Stimulated activated CD8-positive, alpha-beta memory T cell treated with anti-CD3 and anti-CD28 coated beads, Interleukin-4, amount 100 ng/mL, for 48 hours (primary cell): Measurements from ENCODE around the gene OPCML.

ENCODE experiments used
- DNase-seq: peaks from one replicate; pipeline ENCODE4 v3.0.0-alpha.2; 2020

Gene OPCML

DNA sequence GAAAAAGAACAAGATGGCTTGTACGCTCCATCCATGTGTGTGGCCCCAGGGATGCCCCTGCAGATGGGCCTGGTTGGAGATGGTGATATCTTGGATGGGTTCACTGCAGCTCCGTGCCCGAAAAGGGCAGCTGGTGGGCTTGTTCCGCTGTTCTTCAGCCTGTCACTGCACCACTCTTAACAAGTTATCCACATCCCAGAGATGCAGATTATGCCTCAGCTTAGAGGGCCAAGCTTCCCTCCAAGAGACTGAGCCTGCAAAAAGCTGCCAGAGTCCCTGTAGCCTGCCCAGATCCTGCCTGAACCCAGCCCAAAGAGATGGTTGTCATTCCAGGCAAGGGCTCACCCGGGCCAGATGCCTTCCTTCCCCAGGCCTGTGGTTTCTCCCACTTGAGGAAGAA is 308.0 kb downstream of the OPCML start:
- DNase-seq = no peak

DNA sequence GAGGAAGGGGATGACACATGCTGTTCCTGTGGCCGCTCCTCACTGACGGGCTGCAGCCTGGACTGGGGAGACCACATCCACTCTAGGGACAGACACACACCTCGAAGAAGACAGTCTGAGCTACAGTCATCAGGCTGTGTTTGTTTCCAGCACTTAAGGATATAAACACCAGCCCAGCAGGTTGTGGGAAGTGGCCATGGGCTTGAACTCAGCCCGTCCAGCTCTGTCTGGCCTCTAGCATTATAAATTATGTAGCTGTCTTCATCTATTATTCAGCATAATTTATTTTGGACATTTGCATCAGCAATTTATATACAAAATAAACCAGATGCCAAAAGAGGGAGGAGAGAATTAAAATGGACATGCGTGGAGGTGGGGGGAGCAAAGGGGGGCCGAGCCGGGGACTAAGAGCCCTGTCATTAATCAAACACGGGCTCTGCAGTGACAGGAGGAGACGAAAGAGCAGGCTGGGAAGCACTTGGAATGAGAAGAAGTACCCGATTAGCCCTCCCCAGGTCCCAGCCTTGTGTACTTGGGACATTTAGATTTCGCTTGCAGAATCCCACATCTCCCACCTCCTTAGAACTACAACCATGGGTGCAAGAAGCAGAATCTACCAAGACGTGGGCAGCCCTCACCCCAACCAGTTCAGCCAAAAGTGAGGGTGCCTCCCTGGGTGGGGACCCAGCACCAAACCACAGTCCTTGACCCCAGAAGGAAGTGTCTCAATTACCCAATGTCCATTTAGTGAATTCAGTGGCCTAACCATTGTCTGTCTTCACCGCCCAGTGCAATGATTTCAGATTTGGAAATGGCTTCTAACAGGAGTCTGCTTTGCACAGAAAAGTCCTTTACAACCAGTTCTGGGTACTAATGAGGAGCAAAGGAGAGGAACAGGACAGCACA is 309.6 kb downstream of the OPCML start:
- DNase-seq = no peak

DNA sequence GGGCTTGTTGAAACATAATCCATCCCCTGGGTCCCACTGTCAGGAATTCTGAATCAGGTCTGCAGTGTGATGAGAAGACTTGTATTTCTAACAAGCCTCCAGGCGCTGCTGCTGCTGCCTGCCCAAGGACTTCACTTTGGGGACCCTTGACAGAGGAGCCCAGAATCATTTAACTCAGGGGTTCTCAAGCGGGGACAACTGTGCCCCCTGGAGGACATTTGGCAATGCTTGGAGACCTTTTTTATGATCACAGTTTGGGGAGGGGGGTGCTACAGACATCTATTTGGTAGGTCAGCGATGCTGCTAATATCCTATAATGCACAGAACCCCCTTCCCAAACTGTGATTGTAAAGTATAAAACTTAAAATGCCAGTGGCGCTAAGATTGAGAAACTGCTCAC is 312.8 kb downstream of the OPCML start:
- DNase-seq = no peak

DNA sequence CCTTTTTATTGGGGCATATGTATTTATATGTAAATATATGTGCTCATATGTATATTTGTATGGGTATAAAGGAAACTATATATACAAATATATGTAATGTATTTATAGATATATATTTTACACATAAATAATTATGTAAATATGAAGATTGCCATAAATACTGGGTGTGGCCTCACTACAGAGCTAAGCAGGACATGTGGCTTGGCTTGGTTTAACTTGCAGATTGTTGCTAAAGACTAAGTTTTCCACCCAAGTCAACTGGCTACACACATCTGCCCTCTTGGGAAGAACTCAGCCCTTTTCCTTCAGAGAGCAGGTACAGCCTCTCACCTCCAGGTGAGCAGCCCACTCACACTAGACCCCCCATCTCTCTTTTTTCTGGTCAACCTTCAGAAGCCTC is 315.5 kb downstream of the OPCML start:
- DNase-seq = no peak

DNA sequence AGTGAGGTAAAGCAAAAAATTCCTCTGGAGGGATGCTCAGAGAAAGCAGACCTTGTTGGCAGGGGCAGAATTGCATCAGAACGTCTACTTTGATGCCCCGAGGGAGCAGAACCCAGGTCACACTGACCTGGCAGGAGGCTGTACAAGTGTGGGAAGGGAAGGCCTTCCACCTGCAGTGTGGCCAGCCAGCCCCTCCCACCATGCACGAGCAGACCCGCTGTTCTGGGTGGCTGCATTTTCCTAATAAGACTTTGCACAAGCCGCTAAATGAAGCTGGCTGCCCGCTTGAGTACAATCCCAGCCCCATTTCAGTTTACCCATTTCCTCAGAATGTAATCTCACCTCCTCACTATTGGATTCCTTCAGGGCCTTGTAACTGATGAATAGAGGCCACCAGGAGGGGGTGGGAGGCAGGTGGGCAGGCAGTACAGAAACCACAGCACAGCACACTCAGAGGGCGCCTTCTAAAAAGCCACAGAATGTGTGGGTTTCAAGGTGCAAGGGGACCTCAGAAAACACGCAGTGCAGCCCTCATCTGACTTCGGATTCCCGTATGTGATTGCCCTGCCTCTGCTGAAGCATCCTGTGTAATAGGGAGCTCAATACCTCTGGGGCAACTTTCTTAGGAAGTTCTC is 316.6 kb downstream of the OPCML start:
- DNase-seq = no peak

DNA sequence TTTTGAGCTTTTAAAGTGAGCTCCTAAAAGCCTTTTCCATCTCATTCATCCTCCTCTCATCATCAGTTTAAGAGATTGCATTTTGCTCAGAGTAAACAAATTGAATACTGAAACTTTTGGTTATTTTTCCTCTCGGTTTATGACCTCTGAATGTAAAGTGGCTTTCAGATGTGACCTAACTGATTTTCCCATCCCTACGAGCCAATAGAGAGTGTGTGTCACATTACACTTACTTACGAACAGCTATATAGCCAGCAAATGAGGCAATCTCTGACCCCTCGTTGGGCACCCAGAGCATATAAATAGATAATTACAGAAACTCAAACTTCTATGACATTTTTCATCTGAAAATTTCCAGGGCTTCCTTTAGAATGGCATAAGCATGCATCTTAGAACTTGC is 317.7 kb downstream of the OPCML start:
- no peak for DNase-seq

DNA sequence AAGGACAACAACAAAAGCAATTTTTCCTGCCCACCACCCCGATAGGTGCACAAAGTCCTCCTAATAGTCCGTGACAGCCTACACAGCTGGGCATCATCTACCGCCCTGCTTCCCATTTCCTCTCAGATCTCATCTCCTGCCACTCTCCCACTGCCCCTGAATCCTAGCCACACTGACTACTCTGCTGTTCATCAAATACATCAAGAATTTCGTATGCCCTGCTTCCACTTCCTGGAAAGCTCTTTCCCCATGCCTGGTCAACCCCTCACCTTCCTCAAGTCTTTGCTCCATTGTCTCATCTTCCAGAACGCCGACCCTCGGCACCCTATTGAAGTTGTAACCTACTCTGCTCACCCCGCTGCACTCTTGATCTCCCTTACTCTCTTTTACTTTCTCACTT is 320.1 kb downstream of the OPCML start:
- no peak for DNase-seq

DNA sequence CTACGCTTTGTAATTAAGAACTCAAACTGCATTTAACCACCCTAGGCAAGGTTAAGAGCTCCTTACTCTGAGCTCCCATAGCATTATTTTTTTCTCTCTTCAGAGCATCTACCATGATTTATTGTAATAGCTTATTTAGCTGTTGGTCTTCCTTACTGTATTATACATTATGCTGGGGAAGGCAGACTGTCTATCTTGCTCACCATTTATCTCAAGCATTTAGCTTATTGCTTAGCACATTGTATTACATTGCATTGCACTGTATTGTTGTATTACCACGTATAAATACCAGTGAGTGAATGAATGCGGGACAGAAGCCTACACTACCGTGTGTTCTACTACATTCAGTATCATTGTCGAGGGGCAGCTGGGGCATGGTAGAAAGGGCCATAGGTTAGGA is 324.3 kb downstream of the OPCML start:
- no peak for DNase-seq

DNA sequence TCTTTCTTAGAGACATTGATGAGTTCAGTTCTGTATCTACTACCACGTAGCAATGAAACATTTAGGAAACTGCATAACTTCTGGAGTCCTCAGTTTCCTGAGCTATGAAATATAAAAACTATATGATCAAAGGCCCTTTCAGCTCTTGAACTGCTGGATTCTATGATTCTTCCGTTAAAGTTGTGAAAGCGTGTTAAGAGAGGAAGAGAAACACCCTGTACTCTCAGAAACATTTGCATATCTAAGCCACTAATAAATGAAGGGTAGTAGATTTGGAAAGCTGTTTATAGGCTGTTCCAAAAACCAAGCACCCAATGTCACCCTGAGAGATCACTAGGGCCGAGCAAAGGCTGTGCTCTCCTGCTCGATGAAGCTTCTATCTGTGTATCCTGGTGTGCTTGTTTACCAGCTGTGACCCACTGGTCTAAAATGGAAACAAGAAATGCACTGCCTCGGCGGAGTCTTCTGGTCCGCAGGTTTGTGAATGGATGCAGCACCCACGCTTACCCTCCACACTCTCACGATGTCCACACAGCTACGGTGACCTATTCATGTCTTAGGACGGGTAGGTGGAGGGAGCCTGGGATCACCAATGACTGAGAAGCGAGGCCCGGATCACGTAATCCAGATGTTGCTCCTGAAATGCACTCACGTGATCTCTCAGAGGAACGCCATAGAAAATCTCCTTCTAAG is 325.8 kb downstream of the OPCML start:
- DNase-seq = no peak

DNA sequence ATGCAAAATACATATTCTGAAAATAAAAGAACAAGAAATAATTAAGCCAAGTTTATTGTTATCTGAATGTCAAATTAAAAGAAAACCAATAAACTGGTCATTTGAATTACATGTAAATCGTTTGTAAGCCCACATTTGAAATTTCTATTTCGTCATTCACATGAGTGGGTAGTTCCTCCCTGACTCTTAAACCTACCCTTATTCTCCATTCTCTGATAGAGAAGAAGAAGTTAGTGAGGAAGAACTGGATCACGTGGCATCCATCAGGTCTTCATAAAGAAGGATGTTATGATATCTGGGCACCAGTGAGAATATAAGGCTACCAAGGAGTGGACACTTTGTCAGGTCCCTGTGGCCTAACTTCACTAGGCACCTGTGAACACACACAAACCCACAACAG is 328.1 kb downstream of the OPCML start:
- DNase-seq = no peak

DNA sequence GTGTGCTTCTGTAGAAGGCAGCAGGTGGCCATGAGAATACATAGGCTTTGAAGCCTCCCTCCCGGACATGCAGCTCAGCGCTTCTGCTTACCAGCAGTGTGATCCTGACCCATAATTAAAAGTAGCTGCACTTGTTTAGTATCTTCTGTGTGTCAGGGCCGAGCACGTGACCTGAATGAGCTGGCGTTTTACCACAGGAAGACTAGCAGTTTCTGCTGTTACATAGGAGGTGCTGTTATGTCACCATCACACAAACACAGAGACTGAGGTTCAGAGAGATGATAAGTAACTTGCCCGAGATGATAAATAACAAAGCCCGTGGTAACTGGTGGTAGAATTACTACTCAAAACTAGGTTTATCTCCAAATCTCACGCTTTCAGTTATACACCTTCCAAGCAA is 329.5 kb downstream of the OPCML start:
- DNase-seq = no peak

DNA sequence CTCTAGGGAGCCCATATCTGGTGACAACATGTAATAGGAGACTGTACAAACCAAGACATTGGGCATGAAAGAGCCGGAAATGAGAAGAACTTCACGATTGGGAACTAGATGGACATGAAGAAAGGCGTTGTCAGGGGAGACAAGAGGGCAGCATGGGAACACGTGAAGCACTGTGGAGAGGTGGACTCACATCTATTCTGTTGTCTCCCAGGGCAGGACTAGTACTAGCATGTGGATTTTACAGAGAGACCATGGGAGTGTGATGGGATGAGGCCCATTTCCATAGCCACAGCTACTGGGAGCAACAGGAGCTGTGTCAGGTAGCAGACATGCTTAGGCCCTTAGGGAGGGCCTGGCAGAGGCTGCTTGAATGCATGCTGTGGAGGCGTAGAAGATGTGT is 333.9 kb downstream of the OPCML start:
- no peak for DNase-seq

DNA sequence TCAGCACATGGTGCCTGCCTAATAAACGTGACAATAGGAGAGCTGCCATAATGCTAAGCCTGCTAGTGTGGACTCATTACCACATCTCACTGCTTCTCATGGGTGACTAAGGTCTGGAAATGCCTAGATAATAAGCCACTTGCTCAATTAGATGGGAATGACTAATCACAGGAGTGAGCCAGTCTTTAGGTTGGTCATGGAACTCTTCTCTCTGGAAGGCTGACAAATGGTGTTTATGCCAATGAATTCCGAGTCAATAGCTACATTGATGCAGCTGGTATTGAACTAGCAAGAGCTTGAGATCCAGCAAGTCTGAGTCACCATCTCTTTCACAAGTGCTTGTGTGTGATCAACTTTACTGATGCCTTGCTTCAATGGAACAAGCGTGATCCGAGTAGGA is 334.9 kb downstream of the OPCML start:
- no peak for DNase-seq

DNA sequence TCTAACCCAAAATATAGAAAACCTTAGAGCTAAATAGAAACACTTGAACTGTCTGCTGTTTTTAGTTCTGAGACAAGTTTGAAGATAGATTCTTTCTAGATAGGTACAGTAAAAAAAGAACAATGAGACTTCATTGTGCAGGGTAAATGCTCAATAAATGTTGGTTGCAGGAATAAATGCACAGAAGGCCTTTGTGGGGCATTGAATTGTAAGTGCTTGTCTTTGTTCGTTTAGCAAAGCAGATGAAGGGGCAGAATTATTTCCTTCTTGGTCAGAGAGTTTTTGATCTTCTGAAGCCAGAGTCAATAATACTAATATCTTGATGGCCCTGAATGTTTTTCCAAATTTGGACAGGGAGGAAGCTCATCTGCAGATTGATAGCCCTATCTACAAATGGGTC is 340.4 kb downstream of the OPCML start:
- DNase-seq = no peak

DNA sequence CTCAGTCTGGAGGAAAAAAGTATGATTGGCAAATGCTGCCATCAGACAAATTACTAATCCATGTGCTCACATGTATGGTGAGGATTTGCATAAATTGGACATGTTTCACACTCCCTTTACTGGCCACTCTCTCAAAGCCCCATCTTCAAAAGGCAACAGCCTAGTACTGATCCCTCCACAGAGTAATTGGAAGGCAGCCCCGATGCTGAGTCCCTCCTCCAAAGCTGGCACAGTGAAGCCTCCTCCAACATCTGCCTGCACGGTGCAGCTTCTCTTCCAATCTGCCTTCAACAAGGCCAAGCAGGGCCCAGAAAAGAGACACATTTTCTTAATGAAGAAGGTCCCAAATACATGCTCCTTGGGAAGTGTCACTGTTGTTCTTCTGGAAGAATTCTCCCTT is 350.6 kb downstream of the OPCML start:
- no peak for DNase-seq

DNA sequence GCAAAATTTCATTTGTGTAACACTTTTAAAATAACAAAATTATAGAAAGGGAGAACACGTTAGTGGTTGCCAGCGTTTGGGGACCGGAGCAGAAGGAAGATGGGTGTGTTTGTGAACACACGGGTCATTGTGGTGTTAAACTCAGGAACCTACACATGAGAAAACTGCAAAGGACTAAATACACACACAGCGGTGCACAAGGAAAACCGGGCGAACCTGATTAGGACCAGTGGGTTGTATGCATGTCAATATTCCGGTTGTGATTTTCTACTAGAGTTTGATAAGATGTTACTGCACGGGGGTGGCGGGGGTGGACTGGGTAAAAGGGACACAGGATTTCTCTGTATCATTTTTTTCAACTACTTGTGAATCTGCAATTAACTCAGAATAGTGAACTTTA is 351.2 kb downstream of the OPCML start:
- DNase-seq = no peak

DNA sequence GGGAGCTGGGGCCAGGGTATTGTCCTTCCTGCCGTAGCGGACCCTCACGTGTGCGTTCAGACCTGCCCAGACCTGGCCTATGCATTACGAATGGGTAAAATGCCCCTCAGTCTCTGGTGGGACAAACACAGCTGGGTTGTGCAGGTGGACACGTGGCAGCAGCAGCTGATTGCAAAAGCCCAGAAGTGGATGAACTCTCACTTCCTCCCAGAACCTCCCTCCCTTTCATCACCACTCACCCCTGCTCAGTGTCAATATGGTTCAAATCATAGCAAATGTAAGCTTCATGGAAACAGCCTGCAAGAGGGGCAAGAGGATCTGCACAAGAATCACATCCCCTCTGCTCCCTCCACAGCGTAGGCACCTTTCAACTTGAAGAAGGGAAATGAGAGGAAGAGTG is 352.1 kb downstream of the OPCML start:
- DNase-seq = no peak

DNA sequence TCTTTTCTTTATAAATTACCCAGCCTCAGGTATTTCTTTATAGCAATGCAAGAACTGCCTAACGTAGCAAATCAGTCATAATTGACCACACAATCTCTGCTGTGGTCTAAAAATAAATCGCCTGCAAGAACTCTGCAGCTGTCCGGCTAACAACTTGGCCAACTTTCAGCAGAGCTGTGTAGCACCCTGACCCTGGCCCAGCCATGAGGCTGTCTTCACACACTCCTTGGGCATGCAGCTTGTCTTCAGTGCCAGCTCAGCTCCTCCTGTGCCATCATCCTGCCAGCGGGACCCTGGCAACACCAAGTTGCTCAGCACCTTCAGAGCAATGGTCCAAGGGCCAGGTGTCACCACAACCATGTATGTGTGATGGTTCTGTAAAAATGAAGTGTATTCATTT is 355.6 kb downstream of the OPCML start:
- DNase-seq = no peak

DNA sequence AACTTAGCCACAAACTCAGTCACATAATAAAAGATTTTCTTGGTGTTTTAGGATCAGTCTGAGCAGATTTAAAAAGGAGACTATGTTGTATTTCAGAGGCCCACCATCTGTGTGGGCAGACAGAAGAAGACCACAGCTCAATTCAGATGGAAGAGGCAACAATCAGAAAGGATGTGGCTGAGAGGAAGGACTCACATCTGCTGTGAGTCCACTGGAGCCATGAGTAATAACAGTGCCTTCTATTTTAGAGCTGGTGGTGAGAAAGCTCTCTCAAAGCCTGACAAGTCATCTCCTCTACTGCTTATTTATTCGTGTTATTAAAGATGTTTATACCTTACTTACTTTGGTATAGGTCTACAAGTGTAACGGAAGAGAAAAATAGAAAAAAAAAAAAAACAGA is 357.2 kb downstream of the OPCML start:
- no peak for DNase-seq

DNA sequence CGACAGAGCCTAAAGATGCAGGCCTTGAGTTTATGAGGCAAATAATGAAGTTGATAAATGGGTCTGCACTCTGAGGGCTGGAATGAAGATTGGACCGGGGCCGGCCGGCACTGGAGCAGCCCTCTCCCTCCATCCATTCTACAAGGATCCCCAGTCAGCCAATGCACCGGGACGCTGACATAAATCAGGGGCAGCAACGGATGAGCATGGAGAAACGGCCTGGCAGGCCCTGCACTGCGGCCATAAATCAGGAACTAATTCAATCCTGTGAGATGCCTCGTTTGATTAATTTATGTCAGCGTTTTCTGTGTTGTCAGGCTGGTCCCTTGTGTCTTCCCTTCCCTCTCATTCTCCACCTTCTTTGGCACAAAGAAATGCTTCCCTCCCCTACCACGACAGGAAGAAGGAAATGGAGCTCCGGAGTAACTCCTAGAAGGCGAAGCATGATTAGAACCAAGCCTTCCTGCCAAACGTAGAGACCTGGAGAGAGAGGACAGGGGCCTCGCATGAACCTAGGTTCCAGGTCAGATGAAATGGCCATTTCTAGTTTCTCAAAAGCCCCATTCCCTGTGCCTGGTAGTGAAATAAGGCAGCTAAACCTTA is 358.4 kb downstream of the OPCML start:
- no peak for DNase-seq

DNA sequence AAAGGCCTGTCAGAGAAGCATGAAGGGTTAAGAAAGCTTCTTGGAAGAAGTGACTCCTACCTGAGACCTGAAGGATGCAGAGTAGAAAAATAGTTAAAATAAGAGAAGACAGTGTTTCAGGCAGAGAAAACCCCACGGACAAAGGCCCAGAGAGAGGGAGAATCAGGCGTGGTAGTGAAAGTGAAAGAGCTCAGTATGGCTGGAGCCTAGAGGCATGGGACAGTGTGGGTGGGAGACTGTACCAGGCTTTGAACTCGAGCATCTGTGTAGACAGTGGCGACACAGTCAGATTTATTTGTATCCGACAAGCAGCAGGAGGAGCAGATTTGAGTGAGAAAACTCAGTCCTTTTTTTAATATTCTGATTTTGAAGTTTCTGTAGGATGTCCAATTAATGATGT is 360.0 kb downstream of the OPCML start:
- DNase-seq = no peak

DNA sequence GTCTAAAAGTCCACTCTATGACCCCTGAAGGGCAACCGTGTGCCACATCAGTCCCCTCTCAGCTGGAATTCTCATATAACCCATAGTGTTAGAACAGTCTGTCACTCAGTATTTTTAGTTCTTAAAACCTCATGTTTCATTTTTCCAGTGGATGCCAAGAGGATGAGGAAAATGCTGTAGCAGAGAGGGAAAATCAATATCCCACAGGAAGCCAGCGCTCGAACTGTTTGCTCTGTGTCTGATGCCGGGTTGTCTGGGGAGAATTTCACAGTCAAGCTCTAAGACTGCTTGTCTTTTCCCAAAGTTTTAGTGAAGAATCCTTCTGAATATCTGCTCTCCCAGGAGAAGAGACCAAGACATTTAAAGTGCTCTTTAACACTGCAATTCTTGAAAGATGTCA is 360.9 kb downstream of the OPCML start:
- no peak for DNase-seq

DNA sequence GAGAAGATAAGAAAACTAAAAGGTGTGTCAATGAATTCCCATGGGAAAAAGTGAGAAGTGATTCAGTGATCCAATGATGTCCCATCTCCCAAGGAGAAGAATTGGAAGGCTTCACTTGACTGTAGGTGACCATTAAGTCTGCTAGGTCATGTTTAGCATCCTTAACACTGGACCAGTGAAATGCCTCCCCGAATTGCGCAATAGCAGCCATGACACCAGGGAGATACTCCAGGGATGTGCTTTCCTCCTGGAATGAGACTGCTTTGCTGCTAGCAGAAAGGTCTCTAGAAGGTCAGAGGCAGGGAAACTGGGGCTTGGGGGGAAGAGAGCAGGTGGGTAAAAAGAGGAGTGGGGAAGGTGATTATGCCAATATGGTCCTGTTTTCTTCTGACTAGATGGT is 364.3 kb downstream of the OPCML start:
- no peak for DNase-seq

DNA sequence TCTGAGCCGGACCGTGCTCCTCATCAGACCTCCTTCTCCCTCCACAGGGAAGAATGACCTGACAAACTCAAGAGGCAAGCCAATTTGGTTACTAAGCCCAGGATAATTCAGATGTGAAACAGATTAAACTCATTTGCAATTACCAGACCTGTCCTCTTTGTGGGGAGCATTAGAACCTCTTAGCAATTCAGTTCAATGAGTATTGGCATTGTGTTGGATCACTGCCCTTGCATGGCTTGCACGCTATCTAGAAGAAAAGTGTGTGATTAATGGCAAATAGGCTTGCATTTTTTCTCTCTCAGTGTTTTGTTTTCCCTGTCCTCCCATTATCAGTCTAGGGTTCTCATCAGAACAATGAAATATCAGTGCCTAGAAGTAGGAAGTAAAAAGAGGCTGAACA is 365.6 kb downstream of the OPCML start:
- DNase-seq = no peak
